ENCODE measurements around the gene ZEB2. TPM values are rescaled to one million over a fixed set of nuclear protein-coding genes. Genes with fewer than 3 reads are reported as not detected.

The ZEB2 gene
- total and polyA plus RNA-seq, 2 of the 13 experiments (the other 11 are each of a cell fraction or from before 2014, with no cell fraction given) = 0.07 TPM; not detected in 1

DNA sequence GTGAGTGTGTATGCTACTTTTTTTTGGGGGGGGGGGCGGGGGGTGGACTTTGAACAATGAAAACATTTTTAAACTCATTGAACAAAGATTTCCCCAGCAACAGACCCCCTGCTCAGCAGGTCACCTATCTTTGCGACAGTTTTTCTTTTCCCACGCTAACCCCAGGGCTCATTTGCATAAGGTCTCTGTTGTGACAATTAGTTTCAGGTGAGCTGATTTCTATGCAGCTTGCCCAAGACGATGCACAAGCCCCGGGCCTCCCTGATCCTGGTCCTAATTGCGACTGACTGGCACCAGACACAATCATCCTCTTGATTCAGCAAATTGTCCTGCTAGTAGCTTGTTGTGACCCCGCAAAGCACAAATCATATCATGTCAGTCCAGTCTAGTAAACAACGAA, 40.3 kb downstream of the ZEB2 start:
- CTCF ChIA-PET (ENCODE audit: low intra/inter-chr PET ratio, low total read pairs) = no interaction called here
- H3K4me1 ChIP-seq (ENCODE audit: insufficient read depth, low read length) = no peaks in the 10 kb centered on the region
- no peak for DNase-seq (ENCODE audit: low spot score)
- H3K79me2 ChIP-seq (ENCODE audit: insufficient read depth, low read length) = no peaks in the 10 kb centered on the region
- in situ Hi-C loops (cut with HindIII; ENCODE audit: extremely low pct_ligation_motif_present, low pct_unique_long_range_greater_than_20kb) (no loop called here), intact Hi-C loops (cut with micrococcal nuclease; ENCODE audit: unreplicated experiment) (no loop called here)
- no peak overlapping the region for H3K4me2 ChIP-seq (ENCODE audit: low read depth, low read length)
- H3K4me3 ChIP-seq (replicated peaks in 1 of 3; ENCODE audit: insufficient read depth in 1 of 3, low read depth in 2 of 3, low read length in 3 of 3) = no peak overlapping the region
- BruUV-seq (replicated peaks) = no TSS peak
- 21% methylated on average over 8 of the region's 8 CpGs for WGBS (ENCODE audit: low lambda C conversion rate)
- TF ChIP-seq KDM6A (CRISPR knock-in tag; IDR thresholded peaks at IDR 0.05; ENCODE audit: low read depth) (no peak), ZNF546 (CRISPR knock-in tag; conservative IDR thresholded peaks at IDR 0.05) (no peak), HMG20A (CRISPR knock-in tag; IDR thresholded peaks at IDR 0.05; ENCODE audit: borderline replicate concordance) (no peak), ZNF570 (CRISPR knock-in tag; IDR thresholded peaks at IDR 0.05; ENCODE audit: borderline replicate concordance) (no peak), ZNF891 (CRISPR knock-in tag; IDR thresholded peaks at IDR 0.05) (no peak), ZBTB20 (CRISPR knock-in tag; IDR thresholded peaks at IDR 0.05; ENCODE audit: borderline replicate concordance, low read depth) (no peak), STAT5B (CRISPR knock-in tag; IDR thresholded peaks at IDR 0.05) (no peak)
- TF ChIP-seq, protein P1, sequence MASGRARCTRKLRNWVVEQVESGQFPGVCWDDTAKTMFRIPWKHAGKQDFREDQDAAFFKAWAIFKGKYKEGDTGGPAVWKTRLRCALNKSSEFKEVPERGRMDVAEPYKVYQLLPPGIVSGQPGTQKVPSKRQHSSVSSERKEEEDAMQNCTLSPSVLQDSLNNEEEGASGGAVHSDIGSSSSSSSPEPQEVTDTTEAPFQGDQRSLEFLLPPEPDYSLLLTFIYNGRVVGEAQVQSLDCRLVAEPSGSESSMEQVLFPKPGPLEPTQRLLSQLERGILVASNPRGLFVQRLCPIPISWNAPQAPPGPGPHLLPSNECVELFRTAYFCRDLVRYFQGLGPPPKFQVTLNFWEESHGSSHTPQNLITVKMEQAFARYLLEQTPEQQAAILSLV (CRISPR knock-in tag; IDR thresholded peaks at IDR 0.05; ENCODE audit: borderline replicate concordance) = no peak
- TF ChIP-seq, protein P2, sequence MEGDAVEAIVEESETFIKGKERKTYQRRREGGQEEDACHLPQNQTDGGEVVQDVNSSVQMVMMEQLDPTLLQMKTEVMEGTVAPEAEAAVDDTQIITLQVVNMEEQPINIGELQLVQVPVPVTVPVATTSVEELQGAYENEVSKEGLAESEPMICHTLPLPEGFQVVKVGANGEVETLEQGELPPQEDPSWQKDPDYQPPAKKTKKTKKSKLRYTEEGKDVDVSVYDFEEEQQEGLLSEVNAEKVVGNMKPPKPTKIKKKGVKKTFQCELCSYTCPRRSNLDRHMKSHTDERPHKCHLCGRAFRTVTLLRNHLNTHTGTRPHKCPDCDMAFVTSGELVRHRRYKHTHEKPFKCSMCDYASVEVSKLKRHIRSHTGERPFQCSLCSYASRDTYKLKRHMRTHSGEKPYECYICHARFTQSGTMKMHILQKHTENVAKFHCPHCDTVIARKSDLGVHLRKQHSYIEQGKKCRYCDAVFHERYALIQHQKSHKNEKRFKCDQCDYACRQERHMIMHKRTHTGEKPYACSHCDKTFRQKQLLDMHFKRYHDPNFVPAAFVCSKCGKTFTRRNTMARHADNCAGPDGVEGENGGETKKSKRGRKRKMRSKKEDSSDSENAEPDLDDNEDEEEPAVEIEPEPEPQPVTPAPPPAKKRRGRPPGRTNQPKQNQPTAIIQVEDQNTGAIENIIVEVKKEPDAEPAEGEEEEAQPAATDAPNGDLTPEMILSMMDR (CRISPR knock-in tag; IDR thresholded peaks at IDR 0.05) = no peak
- TF ChIP-seq, protein P3, sequence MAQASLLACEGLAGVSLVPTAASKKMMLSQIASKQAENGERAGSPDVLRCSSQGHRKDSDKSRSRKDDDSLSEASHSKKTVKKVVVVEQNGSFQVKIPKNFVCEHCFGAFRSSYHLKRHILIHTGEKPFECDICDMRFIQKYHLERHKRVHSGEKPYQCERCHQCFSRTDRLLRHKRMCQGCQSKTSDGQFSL (CRISPR knock-in tag; IDR thresholded peaks at IDR 0.05) = no peak
- TF ChIP-seq, protein P4, sequence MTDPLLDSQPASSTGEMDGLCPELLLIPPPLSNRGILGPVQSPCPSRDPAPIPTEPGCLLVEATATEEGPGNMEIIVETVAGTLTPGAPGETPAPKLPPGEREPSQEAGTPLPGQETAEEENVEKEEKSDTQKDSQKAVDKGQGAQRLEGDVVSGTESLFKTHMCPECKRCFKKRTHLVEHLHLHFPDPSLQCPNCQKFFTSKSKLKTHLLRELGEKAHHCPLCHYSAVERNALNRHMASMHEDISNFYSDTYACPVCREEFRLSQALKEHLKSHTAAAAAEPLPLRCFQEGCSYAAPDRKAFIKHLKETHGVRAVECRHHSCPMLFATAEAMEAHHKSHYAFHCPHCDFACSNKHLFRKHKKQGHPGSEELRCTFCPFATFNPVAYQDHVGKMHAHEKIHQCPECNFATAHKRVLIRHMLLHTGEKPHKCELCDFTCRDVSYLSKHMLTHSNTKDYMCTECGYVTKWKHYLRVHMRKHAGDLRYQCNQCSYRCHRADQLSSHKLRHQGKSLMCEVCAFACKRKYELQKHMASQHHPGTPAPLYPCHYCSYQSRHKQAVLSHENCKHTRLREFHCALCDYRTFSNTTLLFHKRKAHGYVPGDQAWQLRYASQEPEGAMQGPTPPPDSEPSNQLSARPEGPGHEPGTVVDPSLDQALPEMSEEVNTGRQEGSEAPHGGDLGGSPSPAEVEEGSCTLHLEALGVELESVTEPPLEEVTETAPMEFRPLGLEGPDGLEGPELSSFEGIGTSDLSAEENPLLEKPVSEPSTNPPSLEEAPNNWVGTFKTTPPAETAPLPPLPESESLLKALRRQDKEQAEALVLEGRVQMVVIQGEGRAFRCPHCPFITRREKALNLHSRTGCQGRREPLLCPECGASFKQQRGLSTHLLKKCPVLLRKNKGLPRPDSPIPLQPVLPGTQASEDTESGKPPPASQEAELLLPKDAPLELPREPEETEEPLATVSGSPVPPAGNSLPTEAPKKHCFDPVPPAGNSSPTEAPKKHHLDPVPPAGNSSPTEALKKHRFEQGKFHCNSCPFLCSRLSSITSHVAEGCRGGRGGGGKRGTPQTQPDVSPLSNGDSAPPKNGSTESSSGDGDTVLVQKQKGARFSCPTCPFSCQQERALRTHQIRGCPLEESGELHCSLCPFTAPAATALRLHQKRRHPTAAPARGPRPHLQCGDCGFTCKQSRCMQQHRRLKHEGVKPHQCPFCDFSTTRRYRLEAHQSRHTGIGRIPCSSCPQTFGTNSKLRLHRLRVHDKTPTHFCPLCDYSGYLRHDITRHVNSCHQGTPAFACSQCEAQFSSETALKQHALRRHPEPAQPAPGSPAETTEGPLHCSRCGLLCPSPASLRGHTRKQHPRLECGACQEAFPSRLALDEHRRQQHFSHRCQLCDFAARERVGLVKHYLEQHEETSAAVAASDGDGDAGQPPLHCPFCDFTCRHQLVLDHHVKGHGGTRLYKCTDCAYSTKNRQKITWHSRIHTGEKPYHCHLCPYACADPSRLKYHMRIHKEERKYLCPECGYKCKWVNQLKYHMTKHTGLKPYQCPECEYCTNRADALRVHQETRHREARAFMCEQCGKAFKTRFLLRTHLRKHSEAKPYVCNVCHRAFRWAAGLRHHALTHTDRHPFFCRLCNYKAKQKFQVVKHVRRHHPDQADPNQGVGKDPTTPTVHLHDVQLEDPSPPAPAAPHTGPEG (CRISPR knock-in tag; IDR thresholded peaks at IDR 0.05) = no peak
- POLR2A ChIA-PET = no interaction called here
- H3K36me3 ChIP-seq (replicated peaks in 1 of 2; ENCODE audit: control insufficient read depth in 1 of 2, insufficient read depth in 2 of 2, low read length in 2 of 2) = no peaks in the 10 kb centered on the region
- H3K27me3 ChIP-seq (ENCODE audit: control insufficient read depth in 1 of 2, insufficient read depth in 2 of 2, low read length in 2 of 2) = peaks cover 0 to 5% of the 10 kb centered on the region in 2 experiments; a peak in 1 of 5 replicates
- H4K20me1 ChIP-seq (ENCODE audit: insufficient read depth, low read length) = no peaks in the 10 kb centered on the region
- H3K9ac ChIP-seq (ENCODE audit: insufficient read depth, low read depth, low read length) = no peak overlapping the region
- no peak for ATAC-seq
- H3K9me3 ChIP-seq (ENCODE audit: low read length) = no peaks in the 10 kb centered on the region
- no peak overlapping the region for H3K27ac ChIP-seq (ENCODE audit: extremely low read length, insufficient read depth, low read length)
- FAIRE-seq = no peak
- H2AFZ ChIP-seq (ENCODE audit: low read length) = no peak overlapping the region

All from HepG2 (cell line).